Measurements from ENCODE around the gene CNTRL.

Gene CNTRL

DNA sequence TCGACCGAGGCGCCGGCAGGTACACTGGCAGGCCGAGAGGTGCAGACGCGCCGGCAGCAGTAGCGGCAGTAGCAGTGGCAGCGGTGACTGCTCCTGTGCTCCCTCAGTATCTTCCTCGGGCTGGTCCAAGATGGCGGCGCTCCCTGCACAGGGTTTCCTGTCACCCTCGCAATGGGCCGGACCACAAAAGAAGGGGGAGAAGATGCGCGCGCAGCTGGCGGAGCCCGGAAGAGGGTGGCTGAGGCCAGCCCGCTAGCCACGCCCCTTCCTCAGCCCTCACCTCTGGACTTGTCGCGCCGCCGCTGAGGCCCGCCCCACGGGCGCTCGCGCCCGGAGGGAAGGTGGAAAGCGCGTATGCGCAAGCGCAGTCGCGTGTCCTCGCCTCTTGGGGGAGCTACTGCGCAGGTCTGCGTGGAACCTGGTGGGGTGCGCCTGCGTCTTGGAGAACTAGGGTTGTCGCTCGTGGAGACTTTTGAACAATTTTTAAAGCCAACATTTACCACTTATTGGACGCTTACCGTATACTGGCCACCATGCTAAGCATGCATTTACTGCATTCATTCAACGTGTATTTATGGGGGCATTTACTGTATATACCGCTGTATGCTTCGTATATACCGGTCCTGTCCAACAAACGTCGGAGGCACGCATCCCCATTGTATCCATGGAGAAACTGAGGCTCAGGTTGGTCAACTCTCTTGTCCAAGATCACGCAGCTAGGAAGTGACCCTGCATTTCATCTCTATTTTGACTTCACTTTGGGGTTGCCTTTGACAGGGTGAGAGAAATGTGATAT lies 127.2 kb downstream of the CNTRL start, which contains the start of gene RAB14:
RAB14 (minus strand) TSS at position 132 of the 796 bp plus-strand sequence. CDS start 8,457 bp downstream, outside the sequence.
- DNase-seq (ENCODE audit: low read depth): peak; percentile 100

DNA sequence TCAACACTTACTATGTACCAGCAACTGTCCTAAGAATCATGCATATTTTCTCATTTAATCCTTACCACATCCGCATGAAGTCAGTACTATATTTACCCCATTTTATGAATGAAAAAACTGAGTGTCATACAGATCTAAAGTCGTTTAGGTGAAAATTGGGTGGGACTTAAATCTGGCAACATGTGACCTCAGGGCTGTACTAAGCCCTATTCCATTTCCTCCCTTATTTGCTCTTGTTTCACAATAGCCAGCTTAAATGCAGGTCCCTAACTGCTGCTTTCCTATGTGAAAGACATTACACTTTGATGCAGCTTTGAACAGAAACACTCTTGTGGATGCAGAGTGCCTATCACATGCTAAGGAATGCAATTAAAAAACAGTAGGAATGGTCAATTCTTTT lies 129.4 kb downstream of the CNTRL start:
- DNase-seq (ENCODE audit: low read depth): no peak

DNA sequence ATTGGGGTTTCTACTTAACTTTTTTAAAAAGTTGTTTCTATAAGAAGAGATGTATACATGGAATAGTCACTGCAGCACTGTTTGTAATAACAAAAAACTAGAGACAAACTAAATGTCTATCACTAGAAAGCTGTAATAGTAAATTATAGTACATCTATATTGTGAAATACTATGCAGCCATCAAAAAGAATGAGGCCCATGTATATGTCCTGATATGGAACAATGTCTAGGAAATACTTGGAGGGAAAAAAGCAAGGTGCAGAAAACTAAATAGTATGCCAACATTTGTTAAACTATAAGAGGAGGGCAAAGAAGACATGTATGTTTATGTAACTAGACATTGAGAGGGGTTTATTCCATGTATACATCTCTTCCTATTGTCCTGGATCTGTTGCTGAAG lies 129.9 kb downstream of the CNTRL start:
- no peak for DNase-seq (ENCODE audit: low read depth)

DNA sequence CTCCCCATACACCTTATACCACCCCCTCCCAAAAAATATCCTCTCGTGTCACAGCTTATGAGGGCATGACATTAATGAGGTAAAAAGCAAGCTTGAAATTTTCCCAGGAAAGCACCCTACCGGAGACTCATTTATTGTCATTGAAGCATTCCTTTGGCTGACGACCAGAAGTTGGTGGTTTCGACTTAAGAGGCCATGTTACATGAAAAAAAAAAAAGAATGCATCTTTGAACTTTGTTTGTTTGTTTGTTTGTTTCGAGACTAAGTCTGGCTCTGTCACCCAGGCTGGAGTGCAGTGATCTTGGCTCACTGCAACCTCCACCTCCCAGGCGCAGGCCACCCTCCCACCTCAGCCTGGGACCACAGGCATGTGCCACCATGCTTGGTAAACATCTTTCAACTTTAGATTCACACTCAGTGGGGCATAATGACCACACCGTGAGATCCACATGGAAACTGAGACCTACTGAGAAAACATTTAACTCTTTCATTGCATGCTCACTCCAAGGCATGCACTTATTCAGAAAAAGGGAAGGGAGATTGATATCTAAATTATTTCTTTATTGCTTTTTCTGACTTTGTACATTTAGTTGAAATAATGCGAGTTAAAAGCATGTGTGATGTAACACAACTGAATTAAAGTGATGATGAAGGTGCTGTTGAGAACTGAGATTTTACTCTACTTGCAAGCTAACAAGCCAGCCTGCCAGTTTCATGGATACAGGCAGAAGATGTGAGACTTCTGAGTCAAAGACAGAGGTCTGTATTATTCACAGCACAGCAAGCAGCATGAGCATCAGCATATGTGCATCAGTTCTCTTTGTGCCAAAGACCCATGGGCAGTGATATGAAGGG lies 132.0 kb downstream of the CNTRL start:
- DNase-seq (ENCODE audit: low read depth): no peak

DNA sequence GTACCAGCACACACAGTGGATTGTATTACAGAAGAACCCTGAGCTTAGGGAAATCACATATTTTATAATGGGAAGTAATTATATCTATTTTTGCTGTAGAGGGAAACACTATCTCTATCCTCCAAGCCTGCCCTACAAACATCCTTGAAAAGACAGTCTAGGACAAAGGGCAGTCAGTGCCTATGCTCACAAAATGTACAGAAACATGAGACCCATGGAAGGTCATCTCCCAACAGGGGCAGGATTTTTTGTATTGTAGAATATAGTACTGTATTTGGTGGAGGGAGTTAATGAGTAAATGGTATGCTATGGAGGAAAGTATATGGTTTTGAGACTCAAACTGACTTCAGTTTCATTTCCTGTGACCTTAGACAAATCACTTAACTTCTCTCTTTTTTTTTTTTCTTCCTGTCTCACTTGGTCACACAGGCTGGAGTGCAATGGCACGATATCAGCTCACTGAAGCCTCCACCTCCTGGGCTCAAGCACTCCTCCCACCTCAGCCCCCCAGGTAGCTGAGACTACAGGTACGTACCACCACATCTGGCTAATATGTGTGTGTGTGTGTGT lies 132.7 kb downstream of the CNTRL start:
- no peak for DNase-seq (ENCODE audit: low read depth)

DNA sequence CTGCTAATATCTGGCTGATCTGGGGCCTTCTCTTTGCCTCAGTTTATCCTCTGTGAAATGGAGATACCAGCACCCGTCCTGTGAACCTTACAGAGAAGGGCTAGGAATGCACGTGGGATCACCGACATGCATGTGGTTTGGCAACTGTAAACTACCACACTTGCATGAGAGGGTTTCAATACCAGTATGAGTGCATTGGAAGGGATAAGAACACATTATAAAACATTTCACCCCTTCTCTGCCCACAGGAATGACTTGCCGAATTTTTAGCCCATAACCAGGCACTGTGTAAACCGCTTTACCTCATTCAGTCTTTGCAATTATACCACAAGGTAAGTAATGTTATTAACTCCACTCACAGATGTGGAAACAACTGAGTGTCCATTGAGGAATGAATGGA lies 135.8 kb downstream of the CNTRL start:
- no peak for DNase-seq (ENCODE audit: low read depth)

DNA sequence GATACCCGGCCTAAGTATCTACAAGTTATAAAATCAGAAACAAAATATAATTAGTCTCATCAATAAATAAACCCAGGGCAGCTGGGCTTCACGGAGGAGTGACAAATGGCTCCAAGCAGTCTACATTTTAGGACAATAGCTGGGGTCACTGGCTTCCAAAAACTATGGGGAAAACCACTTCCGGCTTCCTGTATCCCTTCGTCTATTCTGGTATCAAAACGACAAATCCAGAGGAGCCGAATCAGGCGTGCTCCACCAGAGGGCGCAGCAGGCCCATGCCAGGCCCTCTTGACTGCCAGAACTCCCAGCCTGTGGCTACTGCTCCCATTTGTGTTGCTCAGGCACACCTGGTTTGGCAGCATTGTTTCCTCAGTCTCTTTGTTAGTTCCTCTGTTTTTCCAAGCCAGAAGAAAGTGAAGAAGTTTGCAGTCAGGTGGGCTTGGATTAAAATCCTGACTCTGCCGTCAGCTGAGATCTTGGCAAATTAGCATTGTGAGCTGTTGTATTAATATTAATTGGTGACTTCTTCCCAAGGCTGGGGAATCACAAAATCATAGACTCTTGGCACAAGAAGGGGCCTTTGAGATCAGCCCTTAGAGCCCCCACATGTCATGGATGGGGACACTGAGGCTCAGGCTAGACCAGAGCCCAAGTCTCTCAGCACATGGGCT lies 138.5 kb downstream of the CNTRL start:
- peak; percentile 43 for DNase-seq (ENCODE audit: low read depth)

DNA sequence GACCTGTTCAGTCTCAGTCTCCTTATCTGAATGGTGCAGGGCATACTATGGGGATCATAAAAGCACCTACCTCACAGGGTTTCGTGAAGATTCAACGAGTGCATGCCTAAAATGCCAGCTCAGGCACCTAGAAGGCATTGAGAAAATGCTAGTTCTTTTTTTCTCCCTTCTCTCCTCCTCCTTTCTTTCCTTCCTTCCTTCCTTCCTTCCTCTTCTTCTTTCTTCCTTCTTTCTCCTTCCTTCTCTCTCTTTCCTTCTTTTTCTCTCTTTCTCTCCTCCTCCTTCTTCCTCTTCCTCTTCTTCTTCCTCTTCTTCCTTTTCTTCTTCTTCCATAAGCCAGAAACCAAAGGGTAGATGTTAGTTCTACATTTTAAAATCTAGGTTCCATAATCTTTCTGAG lies 139.2 kb downstream of the CNTRL start:
- DNase-seq (ENCODE audit: low read depth): no peak

DNA sequence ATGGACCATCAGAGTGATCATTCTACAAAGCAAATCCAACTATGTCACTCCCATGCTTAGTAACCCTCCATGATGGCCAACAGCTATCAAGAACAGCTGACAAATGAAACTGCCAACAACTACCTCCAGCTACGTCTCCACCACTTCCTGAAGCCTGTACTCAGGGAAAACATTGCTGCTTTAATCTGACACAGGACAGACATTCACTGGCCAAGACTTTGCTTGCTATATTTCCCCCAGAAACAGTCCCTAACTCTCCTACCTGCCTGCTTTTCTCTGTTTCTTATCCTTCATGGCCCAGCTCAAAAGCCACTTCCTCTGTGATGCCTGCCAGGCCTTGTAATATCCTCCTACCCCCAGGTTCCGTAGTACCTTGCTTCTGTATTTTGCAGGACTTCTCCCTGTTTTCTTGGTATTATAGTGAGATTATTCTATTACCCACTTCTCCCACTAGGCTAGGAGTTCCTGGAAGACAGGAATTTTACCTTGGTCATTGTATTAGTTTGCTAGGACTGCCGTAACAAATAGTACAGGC lies 141.6 kb downstream of the CNTRL start:
- DNase-seq (ENCODE audit: low read depth): no peak

DNA sequence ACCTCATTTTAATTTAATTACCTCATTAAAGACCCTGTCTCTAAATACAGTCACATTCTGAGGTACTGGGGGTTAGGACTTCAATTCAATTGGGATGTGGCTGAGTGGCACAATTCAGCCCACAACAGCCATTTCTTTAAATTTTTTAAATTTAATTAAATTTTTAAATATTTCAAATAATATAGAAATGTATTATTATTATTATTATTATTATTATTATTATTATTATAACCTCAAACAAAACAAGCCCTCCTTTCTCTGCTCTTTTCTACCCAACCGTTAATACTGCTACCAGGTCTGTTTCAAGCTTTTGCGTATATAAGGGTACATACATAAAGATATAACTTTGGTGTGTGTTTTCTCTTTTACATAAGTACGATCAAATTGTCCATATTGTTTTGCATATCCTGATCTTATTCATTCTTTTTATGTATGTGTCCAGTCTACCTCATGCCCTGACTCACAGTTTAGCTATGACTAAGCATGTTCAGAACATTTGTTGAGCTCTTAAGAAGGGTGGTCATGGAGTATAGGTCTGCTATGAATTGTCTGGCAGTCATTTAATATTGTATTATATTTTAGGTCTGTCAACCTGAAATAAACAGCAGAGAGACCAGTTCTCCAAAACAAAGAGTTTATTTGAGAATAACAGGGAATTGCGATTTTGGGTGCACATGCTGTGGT lies 143.0 kb downstream of the CNTRL start:
- no peak for DNase-seq (ENCODE audit: low read depth)

DNA sequence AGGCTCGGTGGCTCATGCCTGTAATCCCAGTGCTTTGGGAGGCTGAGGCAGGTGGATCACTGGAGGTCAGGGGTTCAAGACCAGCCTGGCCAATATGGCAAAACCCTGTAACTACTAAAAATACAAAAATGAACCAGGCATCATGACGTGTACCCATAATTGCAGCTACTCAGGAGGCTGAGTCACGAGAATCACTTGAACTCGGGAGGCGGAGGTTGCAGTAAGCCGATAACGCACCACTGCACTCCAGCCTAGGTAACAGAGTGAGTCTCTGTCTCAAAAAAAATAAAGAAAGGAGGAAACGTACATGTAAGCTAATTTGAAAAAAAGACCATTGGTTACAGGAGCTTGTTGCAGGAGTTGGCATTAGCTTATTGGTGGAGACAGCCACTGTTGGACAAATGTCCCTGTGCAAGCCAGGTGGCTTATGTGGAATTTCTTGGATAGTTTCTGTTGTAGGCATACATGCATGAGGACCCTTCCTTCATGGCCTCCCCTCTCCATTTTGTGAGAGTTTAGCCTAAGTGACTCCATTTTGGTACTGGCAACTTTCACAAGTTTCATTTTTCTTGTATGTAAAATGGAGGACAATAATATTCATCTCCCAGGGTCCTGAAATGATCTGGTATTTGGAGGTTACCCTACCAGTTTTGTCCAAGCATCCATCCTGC lies 143.7 kb downstream of the CNTRL start:
- no peak for DNase-seq (ENCODE audit: low read depth)

DNA sequence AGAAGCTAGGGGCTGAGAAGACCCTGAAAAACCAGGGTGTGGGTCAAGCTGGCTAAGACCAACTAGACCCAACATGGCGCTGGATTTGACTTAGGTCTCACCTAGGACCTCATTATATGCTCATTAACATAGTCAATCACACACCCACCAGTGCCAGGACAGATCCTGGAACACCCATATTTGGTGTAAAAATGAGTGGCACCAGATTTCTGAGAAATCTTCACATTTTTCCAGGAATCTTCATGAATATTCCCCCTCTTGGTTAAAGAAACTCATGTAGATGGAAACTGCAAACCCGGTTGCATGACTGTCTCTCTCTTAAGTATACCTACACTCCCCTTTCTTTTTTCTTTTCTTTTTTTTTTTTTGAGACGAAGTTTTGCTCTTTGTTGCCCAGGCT lies 144.8 kb downstream of the CNTRL start:
- DNase-seq (ENCODE audit: low read depth): no peak

DNA sequence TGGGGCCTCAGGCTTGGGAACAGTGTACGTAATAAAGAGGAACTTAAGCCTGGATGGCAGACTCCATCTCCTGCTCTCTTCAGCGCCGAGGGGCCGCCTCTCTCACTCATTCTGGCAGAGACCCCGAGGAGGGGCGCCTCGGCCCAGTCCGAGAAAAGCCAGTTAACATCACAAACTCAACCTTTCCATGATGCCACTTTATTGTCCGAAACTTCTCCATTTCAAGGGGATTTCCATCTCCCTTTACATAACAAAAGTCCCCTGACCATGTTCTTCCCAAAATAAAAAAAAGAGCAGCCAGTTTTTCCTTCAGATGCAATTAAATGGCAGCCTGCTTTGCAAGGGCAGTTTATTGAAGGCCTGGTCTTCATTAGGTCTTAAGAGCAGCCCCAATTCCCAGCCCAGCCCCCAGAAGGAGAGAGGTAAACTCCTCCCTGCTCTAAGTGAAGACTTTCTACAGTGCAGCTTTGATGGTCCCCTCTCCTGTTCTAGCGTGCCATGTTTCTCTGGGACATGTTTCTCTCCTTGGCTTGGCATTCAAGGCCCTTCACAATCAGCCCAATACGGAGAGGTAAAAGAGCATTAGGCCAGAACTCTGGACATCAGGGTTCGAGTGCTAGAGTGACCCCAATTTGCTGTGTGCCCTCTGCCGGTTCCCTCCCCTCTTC lies 146.4 kb downstream of the CNTRL start:
- no peak for DNase-seq (ENCODE audit: low read depth)

DNA sequence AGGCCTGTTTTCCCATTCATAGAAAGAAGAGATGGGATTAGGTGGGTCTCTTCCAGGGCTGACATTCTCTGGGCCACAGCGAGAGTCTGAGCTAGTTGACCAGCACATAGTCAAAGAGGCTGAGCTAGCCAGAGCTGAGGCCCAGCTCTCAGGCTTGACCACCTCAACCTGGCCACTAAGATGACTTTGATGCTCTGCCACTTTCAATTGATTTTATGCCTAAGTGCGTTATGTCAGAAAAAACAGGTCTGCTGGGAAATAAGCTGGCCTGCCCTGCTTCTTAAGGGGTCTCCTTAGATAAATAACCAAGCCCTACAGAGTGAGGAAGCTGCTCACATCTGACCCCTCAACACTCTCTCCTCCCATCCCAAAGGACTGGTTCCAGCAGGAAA lies 146.9 kb downstream of the CNTRL start:
- DNase-seq (ENCODE audit: low read depth): no peak

DNA sequence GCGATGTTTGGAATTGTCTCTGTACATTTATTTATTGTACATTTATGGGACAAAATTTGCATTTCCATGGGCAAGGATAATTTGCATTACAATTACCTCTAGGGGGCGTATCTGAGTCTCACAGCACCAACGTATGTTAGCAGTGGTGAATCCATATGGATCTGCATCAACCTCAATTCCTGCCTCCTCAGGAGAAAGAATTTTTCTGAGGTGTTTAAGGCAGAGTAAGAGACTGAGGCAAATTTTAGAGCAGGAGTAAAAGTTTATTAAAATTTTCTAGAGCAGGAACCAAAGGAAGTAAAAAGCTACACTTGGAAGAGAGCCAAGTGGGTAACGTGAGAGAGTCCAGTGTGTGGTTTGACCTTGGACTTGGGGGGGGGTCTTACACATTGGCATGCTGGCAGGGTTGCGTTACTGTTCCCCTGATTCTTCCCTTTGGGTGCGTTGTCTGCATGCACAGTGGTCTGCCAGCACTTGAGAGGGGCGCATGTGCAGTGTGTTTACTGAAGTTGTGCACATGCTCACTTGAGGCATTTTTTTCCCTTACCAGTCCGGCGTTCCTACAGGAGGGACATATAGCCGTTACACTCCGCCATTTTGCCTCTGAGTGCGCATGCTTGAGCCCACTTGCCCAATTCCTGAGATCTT lies 147.9 kb downstream of the CNTRL start:
- DNase-seq (ENCODE audit: low read depth): no peak

DNA sequence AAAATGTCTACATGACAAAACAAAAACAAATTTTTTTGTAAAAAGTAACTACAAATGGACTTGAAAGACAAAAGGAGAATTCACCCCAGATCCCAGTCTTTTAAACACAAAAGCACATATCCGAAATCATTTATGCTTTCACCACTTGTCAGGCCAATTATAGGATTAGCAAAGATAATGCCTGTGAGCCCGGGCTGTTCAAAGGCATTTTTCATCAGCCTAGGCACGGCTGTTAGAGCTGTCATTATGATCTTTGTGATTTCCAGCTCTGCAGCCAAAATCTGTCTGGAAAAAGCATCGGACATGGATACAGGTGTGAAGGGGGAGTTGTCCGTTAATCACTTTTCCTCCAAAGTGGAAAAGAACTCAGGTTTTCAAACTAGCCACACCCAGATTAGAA lies 150.5 kb downstream of the CNTRL start:
- no peak for DNase-seq (ENCODE audit: low read depth)

DNA sequence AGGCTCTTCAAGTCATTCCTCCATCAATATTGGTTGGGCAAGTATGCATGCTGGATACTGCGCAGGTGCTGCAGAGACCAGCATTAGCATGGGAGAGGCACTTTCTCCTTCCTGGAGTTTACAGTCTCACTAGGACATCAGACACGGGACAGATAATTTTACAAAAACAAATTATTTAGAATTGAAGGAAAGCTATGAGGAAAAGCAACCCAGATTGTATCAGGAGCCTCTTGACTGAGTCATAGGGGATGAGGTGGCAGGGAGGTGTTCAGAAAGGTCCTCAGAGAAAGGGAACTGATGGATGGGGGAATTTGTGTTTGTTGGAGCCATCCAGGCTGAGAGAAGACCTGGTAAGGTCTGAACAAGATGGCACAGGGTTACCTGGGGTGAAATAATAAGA lies 151.4 kb downstream of the CNTRL start:
- DNase-seq (ENCODE audit: low read depth): no peak

Data from T follicular helper cell (primary cell).